ENCODE data around the gene CDK14. TPM values are rescaled to one million over a fixed set of nuclear protein-coding genes. Genes with fewer than 3 reads are reported as not detected.

Gene CDK14
- total RNA-seq, 1 donor = 39.1 TPM

DNA sequence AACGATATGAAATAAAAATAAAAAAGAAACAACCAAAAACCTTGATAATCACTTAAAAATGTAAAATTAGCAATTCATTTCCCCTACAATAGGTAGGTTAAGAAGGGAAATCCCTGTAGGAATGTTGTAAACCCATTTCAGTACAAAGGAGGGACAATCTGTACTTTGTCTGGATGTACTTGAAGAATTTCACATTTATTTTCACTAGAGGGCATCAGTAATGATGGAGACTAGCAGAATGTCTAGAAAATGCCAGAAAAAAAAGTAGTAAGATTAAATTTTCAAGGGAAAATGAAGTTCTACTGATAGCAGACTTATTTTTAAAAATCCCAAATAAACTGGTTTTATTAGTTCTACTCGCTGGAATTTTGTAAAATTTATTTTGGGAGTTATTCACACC lies 459.1 kb downstream of the CDK14 start:
- no peak overlapping the region for H2AFZ ChIP-seq (ENCODE audit: low read length)
- no peak overlapping the region for H3K27ac ChIP-seq (ENCODE audit: low read depth, low read length)
- no peaks in the 10 kb centered on the region for H4K20me1 ChIP-seq (ENCODE audit: insufficient read depth, low read length)
- H3K4me2 ChIP-seq (ENCODE audit: insufficient read depth, low read length) = no peak overlapping the region
- H3K36me3 ChIP-seq (ENCODE audit: insufficient read depth, low read length) = no peaks in the 10 kb centered on the region
- H3K27me3 ChIP-seq (ENCODE audit: insufficient read depth, low read length) = no peaks in the 10 kb centered on the region
- H3K79me2 ChIP-seq (ENCODE audit: insufficient read depth, low read length) = no peaks in the 10 kb centered on the region
- no peak for DNase-seq (ENCODE audit: insufficient read length, low spot score, missing footprints)
- H3K9me3 ChIP-seq (ENCODE audit: low read depth, low read length) = no peaks in the 10 kb centered on the region
- TF ChIP-seq, protein P1, sequence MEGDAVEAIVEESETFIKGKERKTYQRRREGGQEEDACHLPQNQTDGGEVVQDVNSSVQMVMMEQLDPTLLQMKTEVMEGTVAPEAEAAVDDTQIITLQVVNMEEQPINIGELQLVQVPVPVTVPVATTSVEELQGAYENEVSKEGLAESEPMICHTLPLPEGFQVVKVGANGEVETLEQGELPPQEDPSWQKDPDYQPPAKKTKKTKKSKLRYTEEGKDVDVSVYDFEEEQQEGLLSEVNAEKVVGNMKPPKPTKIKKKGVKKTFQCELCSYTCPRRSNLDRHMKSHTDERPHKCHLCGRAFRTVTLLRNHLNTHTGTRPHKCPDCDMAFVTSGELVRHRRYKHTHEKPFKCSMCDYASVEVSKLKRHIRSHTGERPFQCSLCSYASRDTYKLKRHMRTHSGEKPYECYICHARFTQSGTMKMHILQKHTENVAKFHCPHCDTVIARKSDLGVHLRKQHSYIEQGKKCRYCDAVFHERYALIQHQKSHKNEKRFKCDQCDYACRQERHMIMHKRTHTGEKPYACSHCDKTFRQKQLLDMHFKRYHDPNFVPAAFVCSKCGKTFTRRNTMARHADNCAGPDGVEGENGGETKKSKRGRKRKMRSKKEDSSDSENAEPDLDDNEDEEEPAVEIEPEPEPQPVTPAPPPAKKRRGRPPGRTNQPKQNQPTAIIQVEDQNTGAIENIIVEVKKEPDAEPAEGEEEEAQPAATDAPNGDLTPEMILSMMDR (IDR thresholded peaks at IDR 0.05; ENCODE audit: extremely low read depth, low read depth, low read length) = peak; percentile 8
- H3K4me3 ChIP-seq (ENCODE audit: insufficient read depth, low read length) = no peak overlapping the region
- no peaks in the 10 kb centered on the region for H3K4me1 ChIP-seq (ENCODE audit: insufficient read depth, low read length)

DNA sequence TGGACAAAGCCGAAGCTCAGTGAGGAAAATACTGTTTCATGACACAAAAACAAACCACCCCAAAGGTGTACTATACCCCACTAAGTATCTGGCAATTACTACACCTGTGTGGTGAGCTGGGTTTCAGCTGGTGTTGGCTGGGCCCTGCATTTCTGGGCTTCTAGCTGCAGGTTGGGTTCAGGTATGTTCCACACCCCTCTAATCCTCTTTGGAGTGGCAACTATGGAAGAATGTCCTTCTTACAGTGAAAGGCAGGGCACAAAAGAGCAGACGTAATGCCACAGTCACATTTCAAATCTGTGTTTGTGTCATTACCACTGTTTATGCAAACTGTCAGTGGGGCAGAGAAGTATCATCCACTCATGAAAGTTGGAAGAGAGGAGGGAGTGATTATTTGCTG lies 466.6 kb downstream of the CDK14 start:
- H3K27me3 ChIP-seq (ENCODE audit: insufficient read depth, low read length) = no peaks in the 10 kb centered on the region
- TF ChIP-seq, protein P1 (IDR thresholded peaks at IDR 0.05; ENCODE audit: extremely low read depth, low read depth, low read length) = no peak
- no peaks in the 10 kb centered on the region for H3K9me3 ChIP-seq (ENCODE audit: low read depth, low read length)
- peaks cover 5% of the 10 kb centered on the region for H3K4me1 ChIP-seq (ENCODE audit: insufficient read depth, low read length)
- DNase-seq (ENCODE audit: insufficient read length, low spot score, missing footprints) = no peak
- H3K36me3 ChIP-seq (ENCODE audit: insufficient read depth, low read length) = no peaks in the 10 kb centered on the region
- no peaks in the 10 kb centered on the region for H3K79me2 ChIP-seq (ENCODE audit: insufficient read depth, low read length)
- H3K27ac ChIP-seq (ENCODE audit: low read depth, low read length) = no peak overlapping the region
- no peak overlapping the region for H3K4me3 ChIP-seq (ENCODE audit: insufficient read depth, low read length)
- no peak overlapping the region for H2AFZ ChIP-seq (ENCODE audit: low read length)
- peaks cover 4% of the 10 kb centered on the region for H4K20me1 ChIP-seq (ENCODE audit: insufficient read depth, low read length)
- H3K4me2 ChIP-seq (ENCODE audit: insufficient read depth, low read length) = no peak overlapping the region

DNA sequence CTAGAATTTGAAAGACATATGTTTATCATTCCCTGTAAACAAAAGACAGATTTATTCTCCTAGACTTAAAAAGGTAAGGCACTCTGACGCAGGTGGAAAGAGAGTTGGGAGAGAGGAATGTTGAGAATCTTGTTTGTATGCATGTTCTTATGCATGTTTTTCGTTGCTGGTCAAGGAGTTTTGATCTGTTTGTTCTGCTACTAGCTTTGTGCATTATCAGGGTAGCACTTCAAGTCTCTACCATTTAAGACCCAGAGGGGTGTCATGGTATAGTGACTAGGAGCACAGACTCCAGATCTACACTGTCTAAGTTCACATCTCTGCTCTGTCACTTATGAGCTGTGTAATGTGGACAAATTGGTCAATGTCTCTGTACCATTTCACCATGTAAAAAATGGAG lies 467.9 kb downstream of the CDK14 start:
- Histone ChIP-seq H2AFZ (ENCODE audit: low read length) (no peak overlapping the region), H3K79me2 (ENCODE audit: insufficient read depth, low read length) (no peaks in the 10 kb centered on the region), H3K4me3 (ENCODE audit: insufficient read depth, low read length) (no peak overlapping the region), H3K27ac (ENCODE audit: low read depth, low read length) (no peak overlapping the region), H3K36me3 (ENCODE audit: insufficient read depth, low read length) (no peaks in the 10 kb centered on the region), H4K20me1 (ENCODE audit: insufficient read depth, low read length) (peaks cover 4% of the 10 kb centered on the region), H3K4me2 (ENCODE audit: insufficient read depth, low read length) (no peak overlapping the region), H3K27me3 (ENCODE audit: insufficient read depth, low read length) (no peaks in the 10 kb centered on the region), H3K4me1 (ENCODE audit: insufficient read depth, low read length) (peaks cover 5% of the 10 kb centered on the region), H3K9me3 (ENCODE audit: low read depth, low read length) (no peaks in the 10 kb centered on the region)
- TF ChIP-seq, protein P1 (IDR thresholded peaks at IDR 0.05; ENCODE audit: extremely low read depth, low read depth, low read length) = no peak
- no peak for DNase-seq (ENCODE audit: insufficient read length, low spot score, missing footprints)

DNA sequence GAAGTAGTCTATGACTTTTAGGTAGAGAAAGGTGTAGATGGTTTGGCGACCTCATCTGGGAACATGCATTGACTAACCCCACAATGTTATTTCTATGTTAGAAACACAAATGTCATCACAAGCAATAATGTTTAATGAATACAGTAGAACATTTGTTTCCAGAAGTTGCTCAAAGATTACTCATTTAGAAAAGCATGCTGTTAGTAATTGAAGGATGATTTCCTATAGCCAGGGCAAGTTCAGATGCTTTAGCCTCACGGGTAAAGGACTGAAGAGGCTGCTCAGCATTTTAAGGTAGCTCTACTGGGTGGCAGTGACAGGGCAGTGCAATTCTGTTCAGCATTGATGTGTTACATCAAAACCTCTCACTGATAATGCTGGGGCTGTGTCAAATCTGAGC lies 468.8 kb downstream of the CDK14 start:
- peaks cover 4% of the 10 kb centered on the region for H4K20me1 ChIP-seq (ENCODE audit: insufficient read depth, low read length)
- no peaks in the 10 kb centered on the region for H3K79me2 ChIP-seq (ENCODE audit: insufficient read depth, low read length)
- H3K4me3 ChIP-seq (ENCODE audit: insufficient read depth, low read length) = no peak overlapping the region
- TF ChIP-seq, protein P1 (IDR thresholded peaks at IDR 0.05; ENCODE audit: extremely low read depth, low read depth, low read length) = no peak
- no peak for DNase-seq (ENCODE audit: insufficient read length, low spot score, missing footprints)
- H3K27me3 ChIP-seq (ENCODE audit: insufficient read depth, low read length) = no peaks in the 10 kb centered on the region
- no peaks in the 10 kb centered on the region for H3K9me3 ChIP-seq (ENCODE audit: low read depth, low read length)
- no peak overlapping the region for H3K4me2 ChIP-seq (ENCODE audit: insufficient read depth, low read length)
- H3K4me1 ChIP-seq (ENCODE audit: insufficient read depth, low read length) = peaks cover 5% of the 10 kb centered on the region
- H3K27ac ChIP-seq (ENCODE audit: low read depth, low read length) = no peak overlapping the region
- H3K36me3 ChIP-seq (ENCODE audit: insufficient read depth, low read length) = no peaks in the 10 kb centered on the region
- no peak overlapping the region for H2AFZ ChIP-seq (ENCODE audit: low read length)
